Colonic mucosa (tissue), 4 donors: ENCODE data around the gene ITGB1BP1. TPM values are rescaled to one million over a fixed set of nuclear protein-coding genes. Genes with fewer than 3 reads are reported as not detected.

ENCODE experiments used
- DNase-seq: peaks from one replicate; pipeline ENCODE4 v3.0.0-alpha.2; 2020
- H3K27ac ChIP-seq: fragments of 200-600 bp; one replicate; pipeline ENCODE4 v1.8.0; 2021
- H3K27me3 ChIP-seq: fragments of 200-600 bp; one replicate; pipeline ENCODE4 v1.8.0; 2021
- H3K36me3 ChIP-seq: fragments of 200-600 bp; one replicate; pipeline ENCODE4 v1.8.0; 2021
- H3K4me1 ChIP-seq: fragments of 200-600 bp; one replicate; pipeline ENCODE4 v1.8.0; 2021; ENCODE audit warnings: mild to moderate bottlenecking
- H3K4me3 ChIP-seq: fragments of 200-600 bp; one replicate; pipeline ENCODE4 v1.8.0; 2021
- H3K9ac ChIP-seq, 2 donors: one replicate each; pipeline ENCODE4 v1.7.0; 2013; ENCODE audit warnings: control low read depth in 2 of 2, low read depth in 2 of 2, low read length in 2 of 2
- H3K9me3 ChIP-seq: fragments of 200-600 bp; one replicate; pipeline ENCODE4 v1.8.0; 2021
- intact Hi-C: fragments of 100-400 bp; cut with DNase I; formaldehyde crosslinking; loops from one replicate; pipeline ENCODE4 v1.14.1; 2022
- total RNA-seq, 2 donors: library from RNA; stranded (reverse); fragmentation: NEBNext Ultra II Directional in 1 of 2; extraction: Animal tissue kit (Norgen Biotek cat#: 25700) in 1 of 2; gene quantifications; one replicate each; pipeline ENCODE4 v1.2.1, GENCODE V29; 2021
- TF ChIP-seq, protein P1 (sequence below): fragments of 200-600 bp; IDR thresholded peaks from one replicate; pipeline ENCODE4 v1.8.0; 2022; ENCODE audit warnings: antibody characterized with exemption, mild to moderate bottlenecking
- donor health status: healthy.
- donor health status: DM: no; HTN: no; CAD: no.
- donor health status: DM: no; HTN: no; CAD: no.

The ITGB1BP1 gene
- total RNA-seq, 2 donors from 2014 or later = 57.5 to 58.5 TPM

DNA sequence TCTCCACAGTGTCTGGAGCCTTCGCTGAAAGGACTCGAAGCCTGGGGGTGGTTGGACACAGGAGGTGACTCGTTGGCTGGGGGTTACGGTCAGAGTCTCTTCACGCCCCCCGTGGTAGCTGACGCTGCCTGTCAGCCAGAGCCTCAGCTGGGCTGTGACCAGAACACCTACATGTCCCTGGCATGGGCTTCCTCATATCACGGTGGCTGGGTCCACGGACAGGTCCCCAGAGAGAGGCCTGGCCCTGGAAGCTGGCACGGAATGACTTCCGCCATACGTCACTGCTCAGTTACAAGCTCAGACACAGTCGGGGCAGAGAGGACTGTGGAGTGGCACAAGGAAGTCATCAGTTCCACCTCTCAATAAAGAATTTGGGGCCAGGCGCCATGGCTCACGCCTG, 28.5 kb downstream of the ITGB1BP1 start:
- Histone ChIP-seq H3K4me3 (no peak overlapping the region), H3K9ac (no peak overlapping the region), H3K27me3 (no peaks in the 10 kb centered on the region), H3K36me3 (no peaks in the 10 kb centered on the region), H3K9me3 (no peaks in the 10 kb centered on the region), H3K27ac (no peak overlapping the region), H3K4me1 (no peaks in the 10 kb centered on the region)
- intact Hi-C loops = no loop called here
- DNase-seq = no peak
- TF ChIP-seq, protein P1, sequence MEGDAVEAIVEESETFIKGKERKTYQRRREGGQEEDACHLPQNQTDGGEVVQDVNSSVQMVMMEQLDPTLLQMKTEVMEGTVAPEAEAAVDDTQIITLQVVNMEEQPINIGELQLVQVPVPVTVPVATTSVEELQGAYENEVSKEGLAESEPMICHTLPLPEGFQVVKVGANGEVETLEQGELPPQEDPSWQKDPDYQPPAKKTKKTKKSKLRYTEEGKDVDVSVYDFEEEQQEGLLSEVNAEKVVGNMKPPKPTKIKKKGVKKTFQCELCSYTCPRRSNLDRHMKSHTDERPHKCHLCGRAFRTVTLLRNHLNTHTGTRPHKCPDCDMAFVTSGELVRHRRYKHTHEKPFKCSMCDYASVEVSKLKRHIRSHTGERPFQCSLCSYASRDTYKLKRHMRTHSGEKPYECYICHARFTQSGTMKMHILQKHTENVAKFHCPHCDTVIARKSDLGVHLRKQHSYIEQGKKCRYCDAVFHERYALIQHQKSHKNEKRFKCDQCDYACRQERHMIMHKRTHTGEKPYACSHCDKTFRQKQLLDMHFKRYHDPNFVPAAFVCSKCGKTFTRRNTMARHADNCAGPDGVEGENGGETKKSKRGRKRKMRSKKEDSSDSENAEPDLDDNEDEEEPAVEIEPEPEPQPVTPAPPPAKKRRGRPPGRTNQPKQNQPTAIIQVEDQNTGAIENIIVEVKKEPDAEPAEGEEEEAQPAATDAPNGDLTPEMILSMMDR = no peak

DNA sequence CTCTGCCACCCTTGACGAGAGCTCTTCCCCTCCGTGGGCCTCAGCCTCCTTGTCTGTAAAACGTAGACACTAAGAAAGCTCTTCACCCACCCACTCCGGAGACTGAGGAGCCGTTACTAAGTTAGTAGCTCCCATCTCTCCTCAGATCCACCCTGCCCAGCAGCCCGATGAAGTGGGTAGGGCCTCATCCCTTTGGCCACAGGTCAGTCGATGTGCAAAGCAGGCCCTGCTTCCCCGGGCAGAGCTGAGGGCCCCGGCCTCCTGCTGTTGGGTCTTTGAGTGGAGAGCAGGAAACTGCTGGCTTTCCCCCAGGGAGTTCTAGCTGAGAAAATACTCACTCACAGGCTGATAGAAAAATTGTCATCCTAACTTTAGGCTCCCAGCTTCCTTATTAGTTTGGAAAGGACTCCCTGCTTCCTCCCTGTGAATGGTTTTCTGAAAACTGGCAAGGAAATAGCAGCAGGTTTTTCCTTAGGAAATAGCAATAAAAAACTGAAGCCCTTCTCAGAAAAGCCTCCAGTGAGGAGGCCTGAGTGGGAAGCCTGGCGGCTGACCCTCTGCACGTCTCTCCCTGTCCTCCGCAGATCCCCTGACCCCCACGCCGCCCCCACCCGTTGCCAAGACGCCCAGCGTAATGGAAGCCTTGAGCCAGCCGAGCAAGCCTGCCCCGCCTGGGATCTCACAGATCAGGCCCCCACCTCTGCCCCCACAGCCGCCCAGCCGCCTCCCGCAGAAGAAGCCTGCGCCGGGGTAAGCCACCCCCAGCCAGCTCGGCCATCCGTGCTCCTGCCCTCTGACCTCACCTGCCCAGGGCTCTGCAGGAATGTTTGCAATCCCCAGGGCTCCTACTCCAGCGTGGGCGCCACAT, 30.2 kb downstream of the ITGB1BP1 start:
- intact Hi-C loops = no loop called here
- TF ChIP-seq, protein P1 = no peak
- Histone ChIP-seq H3K4me3 (no peak overlapping the region), H3K27ac (no peak overlapping the region), H3K36me3 (no peaks in the 10 kb centered on the region), H3K9ac (no peak overlapping the region), H3K4me1 (no peaks in the 10 kb centered on the region), H3K9me3 (no peaks in the 10 kb centered on the region), H3K27me3 (no peaks in the 10 kb centered on the region)
- no peak for DNase-seq

DNA sequence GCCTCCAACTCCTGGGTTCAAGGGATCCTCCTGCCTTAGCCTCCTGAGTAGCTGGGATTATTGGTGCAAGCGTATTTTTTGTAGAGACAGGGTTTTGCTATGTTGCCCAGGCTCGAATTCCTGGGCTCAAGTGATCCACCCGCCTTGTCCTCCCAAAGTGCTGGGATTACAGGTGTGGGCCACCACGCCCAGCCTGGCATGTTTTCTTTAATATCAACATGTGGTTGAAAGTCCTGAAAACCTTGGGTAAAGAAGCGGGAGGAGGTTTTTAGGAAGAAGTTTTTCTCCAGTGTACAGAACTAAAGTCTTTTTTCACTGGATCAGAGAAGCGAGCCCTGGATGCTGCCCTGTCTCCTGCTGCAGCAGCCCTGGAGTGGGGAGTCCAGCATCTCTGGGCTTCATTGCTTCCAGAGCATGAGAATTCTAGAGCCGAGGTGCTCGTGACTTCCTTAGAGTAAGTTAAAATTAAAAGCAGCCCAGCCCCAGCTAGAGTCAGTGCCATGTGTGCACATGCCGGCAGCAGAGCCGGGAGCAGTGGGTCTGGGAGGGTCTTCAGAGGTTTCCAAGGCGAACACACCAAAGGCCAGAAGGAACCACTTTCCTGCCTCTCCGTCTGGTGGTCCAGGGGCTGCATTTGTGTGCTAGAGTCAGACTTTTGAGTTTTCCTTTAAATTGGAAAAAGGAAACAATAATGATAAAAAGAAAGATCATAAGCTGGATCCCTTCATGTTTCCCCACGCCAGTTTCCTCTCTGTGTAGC, 31.2 kb downstream of the ITGB1BP1 start:
- Histone ChIP-seq H3K9ac (no peak overlapping the region), H3K4me1 (no peaks in the 10 kb centered on the region), H3K27ac (no peak overlapping the region), H3K4me3 (no peak overlapping the region), H3K36me3 (no peaks in the 10 kb centered on the region), H3K9me3 (no peaks in the 10 kb centered on the region), H3K27me3 (no peaks in the 10 kb centered on the region)
- no peak for DNase-seq
- TF ChIP-seq, protein P1 = no peak
- intact Hi-C loops = no loop called here

DNA sequence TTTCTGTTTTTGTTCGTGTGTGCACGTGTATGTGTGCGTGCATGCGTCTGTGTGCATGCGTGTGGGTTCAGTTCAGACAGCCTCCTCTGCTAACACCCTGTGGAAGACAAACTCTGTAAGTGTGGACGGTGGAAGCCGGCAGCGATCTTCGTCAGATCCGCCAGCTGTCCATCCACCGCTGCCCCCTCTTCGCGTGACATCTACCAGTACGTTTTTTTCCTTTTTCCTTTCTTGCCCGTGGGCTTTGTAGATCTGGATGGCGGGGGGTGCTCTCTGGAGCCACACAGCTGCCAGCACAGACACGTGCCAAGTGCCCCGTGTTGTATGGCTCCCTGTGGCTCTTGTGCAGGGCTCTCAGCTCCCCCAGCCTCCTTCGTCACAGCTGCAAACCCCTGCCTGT, 32.3 kb downstream of the ITGB1BP1 start:
- H3K4me1 ChIP-seq = no peaks in the 10 kb centered on the region
- TF ChIP-seq, protein P1 = no peak
- intact Hi-C loops = no loop called here
- H3K9me3 ChIP-seq = no peaks in the 10 kb centered on the region
- no peak overlapping the region for H3K9ac ChIP-seq
- H3K27me3 ChIP-seq = no peaks in the 10 kb centered on the region
- H3K4me3 ChIP-seq = no peak overlapping the region
- DNase-seq = no peak
- H3K36me3 ChIP-seq = no peaks in the 10 kb centered on the region
- H3K27ac ChIP-seq = no peak overlapping the region

DNA sequence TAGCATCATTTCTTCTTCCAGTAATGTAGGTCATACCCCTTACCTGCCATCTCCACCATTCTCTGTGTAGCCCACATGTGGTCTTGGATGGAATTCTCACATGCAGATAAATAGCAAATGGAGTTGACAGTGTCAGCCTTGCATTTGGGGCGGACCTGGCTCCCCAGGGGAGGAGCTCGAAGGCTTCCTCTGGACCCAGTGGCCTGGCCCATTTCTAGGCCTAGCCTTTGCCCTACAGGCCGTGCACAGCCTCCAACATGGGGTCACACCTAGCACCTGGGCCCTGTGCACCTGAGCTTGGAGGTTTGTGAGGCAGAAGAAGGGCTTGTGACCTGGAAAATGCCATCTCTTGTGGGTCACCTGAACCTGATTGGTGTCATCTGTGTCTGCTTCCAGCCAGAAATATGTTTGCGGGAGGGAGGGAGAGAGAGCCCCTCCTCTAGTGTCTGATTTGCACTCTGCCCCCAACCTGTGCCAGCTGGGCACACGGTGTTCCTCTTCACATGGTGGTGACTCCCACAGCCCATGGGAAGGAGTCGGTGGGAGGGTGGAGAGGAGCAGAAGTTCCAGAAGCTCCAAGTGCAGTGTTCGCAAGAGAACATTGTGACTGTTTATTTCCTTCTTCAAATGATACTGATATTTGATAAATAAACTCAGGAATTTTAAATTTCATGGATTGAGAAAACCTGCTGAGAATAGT, 33.0 kb downstream of the ITGB1BP1 start:
- no peaks in the 10 kb centered on the region for H3K36me3 ChIP-seq
- H3K27ac ChIP-seq = no peak overlapping the region
- H3K4me3 ChIP-seq = no peak overlapping the region
- H3K9me3 ChIP-seq = no peaks in the 10 kb centered on the region
- no peak overlapping the region for H3K9ac ChIP-seq
- TF ChIP-seq, protein P1 = no peak
- no peaks in the 10 kb centered on the region for H3K4me1 ChIP-seq
- intact Hi-C loops = no loop called here
- DNase-seq = no peak
- no peaks in the 10 kb centered on the region for H3K27me3 ChIP-seq
